ENCODE measurements around the gene CC2D1B. TPM values are rescaled to one million over a fixed set of nuclear protein-coding genes. Genes with fewer than 3 reads are reported as not detected.

The CC2D1B gene
- total RNA-seq, 1 donor from 2014 or later = 35.3 TPM

- no peak for DNase-seq (ENCODE audit: low read depth)
These were observed 60.4 kb downstream of the CC2D1B start for GRCh38 chr1:52305417-52306226.

Other genes with a start within 250 kb of the CC2D1B start
- 21.9 and 48.9 TPM in 2 replicates for gene ZFYVE9, start 224.1 kb downstream of the CC2D1B start, total RNA-seq
- gene ORC1, start 38.2 kb upstream of the CC2D1B start, total RNA-seq = 0.45 and 3.8 TPM in 2 replicates
- gene PRPF38A, start 38.4 kb upstream of the CC2D1B start, total RNA-seq = 5.4 and 14.1 TPM in 2 replicates
- 15.1 and 52.5 TPM in 2 replicates for gene TUT4, start 186.9 kb upstream of the CC2D1B start, total RNA-seq
- 23.7 and 26.9 TPM in 2 replicates for gene GPX7, start 236.2 kb upstream of the CC2D1B start, total RNA-seq

All from renal cortical epithelial cell (primary cell).